ENCODE data around the gene SEPSECS. TPM values are rescaled to one million over a fixed set of nuclear protein-coding genes. Genes with fewer than 3 reads are reported as not detected.
A peak's percentile ranks its signal among the peaks of the same experiment; 100 is the strongest.
"Not testable (repeated sequence)": the region's sequence is repeated elsewhere in the genome, so short reads cannot be mapped to it uniquely, and the experiment has no call there.

SEPSECS gene
- polyA plus RNA-seq, 10 donors: 5.7 to 12.2 (median 8.0) TPM

DNA sequence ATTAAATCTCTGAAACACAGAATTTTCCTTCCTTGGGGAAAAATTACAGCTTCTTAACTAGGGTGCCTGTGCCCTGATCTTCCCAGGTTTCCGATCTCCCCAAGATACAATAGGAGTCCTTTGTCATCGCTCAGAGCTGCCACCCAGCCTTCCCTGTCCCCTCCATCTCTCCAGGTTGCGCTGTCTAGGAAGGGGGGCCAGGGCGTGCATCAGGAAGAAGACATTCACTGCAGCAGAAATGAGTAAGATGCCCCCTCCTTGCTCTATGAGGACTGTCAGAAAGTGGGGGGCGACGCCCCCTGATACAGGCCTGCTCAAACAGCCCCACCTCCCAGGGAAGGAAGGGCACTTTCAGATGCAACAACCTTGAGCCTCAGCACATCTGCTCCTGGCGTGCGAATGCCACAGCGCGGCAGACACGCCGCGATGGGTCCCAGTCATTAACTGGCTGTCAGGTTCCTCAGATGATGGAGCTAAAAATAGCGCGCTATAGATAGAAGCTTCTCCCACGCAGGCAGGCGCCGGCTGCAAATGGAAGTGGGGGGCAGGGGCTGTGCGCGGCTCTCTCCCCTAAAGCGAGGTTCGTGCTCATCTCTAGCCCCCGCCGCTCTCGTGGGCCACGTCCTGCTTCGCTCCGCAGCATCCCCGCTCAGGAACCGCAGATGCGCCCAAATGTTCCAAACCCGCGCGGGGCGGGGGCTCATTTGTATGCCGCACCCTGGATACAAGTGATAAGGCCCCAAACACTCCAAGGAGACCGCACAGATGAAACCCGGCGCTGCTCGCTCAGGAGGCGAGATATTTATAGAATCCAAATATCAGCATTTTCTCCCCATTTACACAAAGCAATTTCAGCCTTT, 71.9 kb downstream of the SEPSECS start:
- peak in 2 of 3 donors; percentile 52 to 58 for DNase-seq

DNA sequence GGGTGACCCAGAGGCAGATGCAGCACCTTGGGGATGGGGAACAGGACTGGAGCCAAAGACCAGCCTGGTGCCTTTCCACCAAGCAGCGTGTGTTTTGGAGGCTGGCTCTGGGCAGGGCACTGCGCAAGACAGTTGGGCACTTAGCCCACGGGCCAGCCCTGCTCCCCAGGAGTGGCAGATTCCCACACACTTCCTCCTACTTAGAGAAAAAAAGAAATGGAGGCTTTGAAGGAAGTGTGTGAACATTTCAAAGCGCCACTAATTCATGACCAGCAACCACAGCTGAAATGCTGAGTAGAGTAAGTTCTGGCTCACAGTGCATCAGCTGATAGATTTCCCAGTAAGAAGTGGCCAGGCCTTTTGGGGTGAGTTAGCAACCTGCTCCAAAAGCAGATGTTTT, 74.6 kb downstream of the SEPSECS start:
- peak in 1 of 3 donors; percentile 15 for DNase-seq

DNA sequence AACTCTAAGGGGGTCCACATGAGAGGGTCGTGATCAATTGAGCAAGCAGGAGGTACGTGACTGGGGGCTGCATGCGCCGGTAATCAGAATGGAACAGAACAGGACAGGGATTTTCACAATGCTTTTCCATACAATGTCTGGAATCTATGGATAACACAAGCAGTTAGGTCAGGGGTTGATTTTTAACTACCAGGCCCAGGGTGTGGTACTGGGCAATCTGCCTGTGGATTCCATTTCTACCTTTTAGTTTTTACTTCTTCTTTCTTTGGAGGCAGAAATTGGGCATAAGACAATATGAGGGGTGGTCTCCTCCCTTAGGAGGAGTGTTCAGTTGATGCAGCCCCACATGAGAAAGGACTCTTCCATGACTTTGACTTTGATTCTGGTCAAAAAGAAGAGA, 76.8 kb downstream of the SEPSECS start:
- not testable (repeated sequence) for DNase-seq

DNA sequence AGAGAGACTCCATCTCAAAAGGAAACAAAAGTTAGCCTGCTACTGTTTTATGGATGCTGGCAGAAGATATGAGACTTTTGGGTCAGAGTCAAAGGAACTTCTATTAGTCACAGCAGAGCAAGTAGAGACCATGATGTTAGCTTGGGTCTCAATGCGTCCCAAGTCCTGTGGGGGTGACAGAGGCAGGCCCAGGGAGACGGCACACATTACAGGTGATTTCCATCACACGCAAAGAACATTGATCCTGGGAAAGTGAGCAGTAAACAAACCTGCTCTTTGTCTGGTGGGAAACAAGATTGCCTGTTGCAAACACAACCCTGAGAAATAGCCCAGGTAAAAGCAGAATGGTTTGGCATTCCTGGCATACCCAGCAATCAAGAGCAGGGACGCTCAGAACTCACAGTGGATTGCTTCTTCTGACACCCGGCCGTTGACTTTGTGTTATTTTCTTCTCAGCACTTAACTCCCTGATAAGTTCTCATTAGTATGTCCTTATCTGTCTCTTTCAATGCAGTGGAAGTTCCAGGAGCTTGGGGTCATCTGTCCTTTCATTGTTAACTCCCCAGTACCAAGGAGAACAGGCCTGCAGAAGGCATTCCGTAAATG, 78.3 kb downstream of the SEPSECS start:
- no peak for DNase-seq

DNA sequence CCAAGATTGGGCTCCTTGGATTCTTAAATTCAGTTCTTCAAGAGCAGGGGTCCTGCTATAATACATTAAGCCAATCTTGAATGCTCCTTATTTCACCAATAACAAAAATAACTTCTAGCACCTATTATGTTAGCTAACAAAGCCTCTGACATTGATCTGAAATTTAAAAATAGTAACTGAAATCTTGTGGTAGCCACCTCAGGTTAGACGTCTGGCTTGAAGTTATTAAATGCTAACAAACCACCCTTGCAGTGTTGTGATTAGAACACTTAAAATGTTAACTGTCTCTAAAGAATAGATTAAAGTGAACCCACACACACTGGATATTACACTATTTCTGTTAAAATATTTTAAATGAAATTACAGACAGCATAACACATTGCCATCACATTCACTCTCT, 79.7 kb downstream of the SEPSECS start:
- DNase-seq: no peak

DNA sequence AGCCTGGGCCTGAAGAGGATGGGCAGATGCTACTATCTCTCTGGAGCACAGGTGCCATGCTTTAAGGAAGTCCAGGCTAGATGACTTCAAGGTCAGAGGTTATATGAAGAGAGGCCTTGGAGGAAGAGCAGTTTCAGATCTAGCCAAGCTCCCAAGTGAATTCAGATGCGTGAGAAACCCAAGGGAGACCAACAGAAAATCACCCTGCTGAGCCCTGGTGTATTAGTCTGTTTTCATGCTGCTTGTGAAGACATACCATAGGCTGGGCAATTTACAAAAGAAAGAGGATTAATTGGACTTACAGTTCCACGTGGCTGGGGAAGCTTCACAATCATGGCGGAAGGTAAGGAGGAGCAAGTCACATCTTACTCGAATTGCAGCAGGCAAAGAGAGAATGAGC, 81.7 kb downstream of the SEPSECS start:
- DNase-seq: no peak

DNA sequence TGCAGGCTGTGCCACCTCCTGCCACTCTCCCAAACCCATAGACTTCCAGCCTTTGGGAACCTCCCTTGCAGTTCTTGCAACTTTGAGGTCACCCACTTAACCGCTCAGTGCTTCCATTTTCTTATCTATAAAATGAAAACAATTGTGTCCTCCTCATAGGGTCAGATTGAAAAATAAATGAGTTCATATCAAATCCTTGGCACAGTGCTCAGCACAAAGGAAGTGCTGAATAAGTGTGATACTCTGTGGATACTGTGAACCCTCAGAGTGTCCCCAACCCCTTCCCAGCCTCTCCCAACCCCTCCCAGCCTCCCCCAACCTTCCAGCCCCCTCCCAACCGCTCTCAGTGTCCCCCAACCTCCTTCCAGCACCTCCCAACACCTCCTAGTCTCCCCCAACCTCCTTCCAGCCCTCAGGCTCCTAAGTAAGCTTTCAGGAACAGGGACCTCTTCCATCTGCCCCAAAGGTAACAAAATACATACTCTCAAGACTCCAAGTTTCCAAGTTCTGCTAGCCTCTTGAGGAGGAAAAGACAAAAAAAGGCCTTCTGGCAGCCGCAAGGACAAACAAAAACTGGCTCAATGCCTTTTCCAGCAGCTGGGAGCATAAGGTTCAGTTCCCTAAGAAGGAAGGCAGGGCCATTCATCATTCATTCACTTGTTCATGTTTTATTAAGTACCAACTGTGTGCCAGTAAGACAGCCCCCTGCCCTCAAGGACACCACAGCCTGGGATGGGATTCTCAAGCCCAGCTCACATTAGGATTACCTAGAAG, 83.4 kb downstream of the SEPSECS start:
- peak in 1 of 3 donors; percentile 59 for DNase-seq

DNA sequence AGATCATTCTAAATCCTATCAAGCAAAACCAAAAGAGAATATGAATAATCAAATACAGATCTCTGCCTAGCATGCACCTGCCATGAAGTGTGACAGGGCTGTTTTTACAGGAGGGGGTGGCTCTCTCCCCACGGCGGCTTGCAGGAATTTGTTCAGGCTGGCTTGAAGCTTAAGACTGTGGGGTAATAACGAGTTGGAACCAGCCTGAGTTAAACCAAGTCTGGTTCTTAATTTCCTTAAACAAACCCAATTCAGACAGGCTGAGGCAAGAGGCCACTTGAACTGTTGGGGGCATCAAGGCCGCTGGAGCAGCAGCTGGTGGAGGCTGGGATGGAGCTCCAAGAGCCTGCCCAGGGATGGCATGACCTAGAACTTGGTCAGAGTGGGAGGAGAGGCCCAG, 84.4 kb downstream of the SEPSECS start:
- no peak for DNase-seq

DNA sequence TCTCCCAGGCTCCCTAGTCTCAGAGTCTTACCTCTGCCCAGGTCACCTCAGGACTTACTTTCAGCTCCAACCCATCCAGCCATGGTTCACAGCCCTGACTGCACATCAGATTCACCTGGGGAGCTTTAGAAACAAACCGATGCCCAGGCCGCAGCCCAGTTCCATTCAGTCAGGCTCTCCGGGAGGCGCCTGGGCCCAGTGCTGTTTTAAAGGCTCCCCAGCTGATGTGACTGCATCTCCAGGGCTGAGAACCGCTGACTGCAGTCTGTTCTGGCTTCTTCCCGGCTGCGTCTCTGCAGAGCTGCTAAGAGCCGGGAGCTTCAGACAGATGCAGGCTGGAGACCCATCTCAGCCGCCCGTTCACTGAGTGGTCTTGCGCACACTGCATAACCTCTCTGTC, 85.1 kb downstream of the SEPSECS start:
- peak in 1 of 3 donors; percentile 14 for DNase-seq

DNA sequence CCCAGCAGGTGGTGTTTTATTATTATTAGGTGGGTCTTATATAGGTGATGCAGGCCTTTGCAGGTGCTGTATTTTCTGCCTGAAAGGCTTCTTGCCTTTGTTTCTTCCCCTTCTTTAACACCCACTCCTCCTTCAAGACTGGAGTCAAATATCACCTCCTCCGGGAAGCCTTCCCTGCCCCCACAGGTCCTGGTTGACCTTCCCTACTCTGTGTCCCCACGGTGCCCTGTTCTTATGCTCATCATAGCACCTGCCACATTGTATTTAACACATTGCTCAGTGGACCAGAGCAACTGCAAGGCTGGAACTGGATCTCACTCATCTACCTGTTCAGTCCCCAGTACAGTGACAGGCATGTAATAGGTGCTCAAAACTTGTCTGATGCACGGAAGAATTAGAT, 89.7 kb downstream of the SEPSECS start:
- no peak for DNase-seq

Other genes starting within 250 kb of the SEPSECS start
- 10 to 100 TPM in 7 of 10 donors, 1 to 10 TPM in 3; 8.0 to 16.6 (median 11.6) TPM for gene CCDC149, start 247.4 kb downstream of the SEPSECS start, polyA plus RNA-seq (ENCODE audit: insufficient read length in 10 of 10)
- gene LGI2, start 129.5 kb downstream of the SEPSECS start, polyA plus RNA-seq (ENCODE audit: insufficient read length in 10 of 10): 10 to 100 TPM in 2 of 10 donors, 1 to 10 TPM in 8; 3.0 to 14.2 (median 4.2) TPM
- gene PI4K2B, start 73.6 kb upstream of the SEPSECS start, polyA plus RNA-seq (ENCODE audit: insufficient read length in 10 of 10): 10 to 100 TPM in 5 of 10 donors, 1 to 10 TPM in 5; 7.4 to 11.3 (median 10.0) TPM
- gene ZCCHC4, start 152.3 kb upstream of the SEPSECS start, polyA plus RNA-seq (ENCODE audit: insufficient read length in 10 of 10): 10 to 100 TPM in 5 of 10 donors, 1 to 10 TPM in 5; 6.7 to 19.8 (median 9.8) TPM
- gene ANAPC4, start 216.8 kb upstream of the SEPSECS start, polyA plus RNA-seq (ENCODE audit: insufficient read length in 10 of 10): 10 to 100 TPM; 16.8 to 41.0 (median 25.1) TPM